Calu3 (cell line): ENCODE measurements around the gene PCBP2. TPM values are rescaled to one million over a fixed set of nuclear protein-coding genes. Genes with fewer than 3 reads are reported as not detected.

Experiments used
- BruUV-seq: library from RNA; stranded (reverse); fragments of 400-500 nt; replicated peaks from 2 replicates; lab custom pipeline; 2021; lab: Mats Ljungman, UMichigan
- CTCF ChIA-PET: fragments of 300-600 bp; sonication (Branson Sonifier 250); formaldehyde crosslinking; loops from one replicate; lab custom pipeline; 2022; ENCODE audit warnings: antibody characterized with exemption; lab: Charles Lee
- DNase-seq: peaks from one replicate; pipeline ENCODE4 v3.0.0; 2022
- H3K27ac Mint-ChIP-seq: one replicate; pipeline ENCODE4 v1.8.0; 2022; ENCODE audit warnings: mixed read lengths; ENCODE audit not compliant: unreplicated experiment
- H3K27me3 Mint-ChIP-seq: one replicate; pipeline ENCODE4 v1.8.0; 2022; ENCODE audit warnings: mixed read lengths; ENCODE audit not compliant: unreplicated experiment
- H3K36me3 Mint-ChIP-seq: one replicate; pipeline ENCODE4 v1.8.0; 2022; ENCODE audit warnings: mild to moderate bottlenecking, moderate library complexity, mixed read lengths; ENCODE audit not compliant: insufficient read depth, unreplicated experiment
- H3K4me1 Mint-ChIP-seq: one replicate; pipeline ENCODE4 v1.8.0; 2022; ENCODE audit warnings: mild to moderate bottlenecking, low read depth, mixed read lengths; ENCODE audit not compliant: unreplicated experiment
- H3K4me3 Mint-ChIP-seq: one replicate; pipeline ENCODE4 v1.8.0; 2022; ENCODE audit warnings: mild to moderate bottlenecking, low read depth, moderate library complexity, mixed read lengths; ENCODE audit not compliant: unreplicated experiment
- H3K9me3 Mint-ChIP-seq: one replicate; pipeline ENCODE4 v1.8.0; 2022; ENCODE audit warnings: low read depth, mixed read lengths; ENCODE audit not compliant: unreplicated experiment
- intact Hi-C: fragments of 100-400 bp; cut with micrococcal nuclease; formaldehyde crosslinking; loops from one replicate; pipeline ENCODE4 v1.10.0; 2022; ENCODE audit not compliant: unreplicated experiment
- total RNA-seq: library from RNA; stranded (reverse); gene quantifications from 2 replicates; pipeline ENCODE4 v1.2.3, GENCODE V29; 2022
- TF ChIP-seq, protein P1 (sequence below): fragments of 200-600 bp; IDR thresholded peaks from one replicate; pipeline ENCODE4 v1.8.0; 2022; ENCODE audit warnings: antibody characterized with exemption; ENCODE audit not compliant: unreplicated experiment

Gene PCBP2
- total RNA-seq, 1 experiment from 2014 or later: 528 TPM

DNA sequence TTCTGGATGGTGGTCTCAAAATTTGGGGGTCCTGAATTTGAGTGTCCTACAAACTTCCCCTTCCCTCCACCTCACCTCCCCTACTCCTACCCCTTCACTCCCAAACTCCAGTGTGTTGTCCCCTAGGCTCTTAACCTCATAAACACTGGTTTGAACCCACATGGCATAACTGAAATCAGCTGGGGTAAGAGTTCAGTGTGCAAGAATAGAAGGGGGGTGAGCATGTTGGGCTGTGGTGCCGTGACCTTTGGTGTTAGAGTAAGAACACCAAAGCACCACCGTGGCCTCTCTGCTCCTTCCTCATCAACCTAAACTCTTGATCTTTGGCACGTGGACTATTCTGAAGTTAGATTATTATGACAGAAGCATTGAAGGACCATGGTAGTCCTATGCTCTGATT is 11.0 kb downstream of the PCBP2 start:
- no peak for DNase-seq
- no peak overlapping the region for H3K27ac Mint-ChIP-seq
- no peaks in the 10 kb centered on the region for H3K27me3 Mint-ChIP-seq
- H3K4me3 Mint-ChIP-seq: no peak overlapping the region
- TF ChIP-seq, protein P1, sequence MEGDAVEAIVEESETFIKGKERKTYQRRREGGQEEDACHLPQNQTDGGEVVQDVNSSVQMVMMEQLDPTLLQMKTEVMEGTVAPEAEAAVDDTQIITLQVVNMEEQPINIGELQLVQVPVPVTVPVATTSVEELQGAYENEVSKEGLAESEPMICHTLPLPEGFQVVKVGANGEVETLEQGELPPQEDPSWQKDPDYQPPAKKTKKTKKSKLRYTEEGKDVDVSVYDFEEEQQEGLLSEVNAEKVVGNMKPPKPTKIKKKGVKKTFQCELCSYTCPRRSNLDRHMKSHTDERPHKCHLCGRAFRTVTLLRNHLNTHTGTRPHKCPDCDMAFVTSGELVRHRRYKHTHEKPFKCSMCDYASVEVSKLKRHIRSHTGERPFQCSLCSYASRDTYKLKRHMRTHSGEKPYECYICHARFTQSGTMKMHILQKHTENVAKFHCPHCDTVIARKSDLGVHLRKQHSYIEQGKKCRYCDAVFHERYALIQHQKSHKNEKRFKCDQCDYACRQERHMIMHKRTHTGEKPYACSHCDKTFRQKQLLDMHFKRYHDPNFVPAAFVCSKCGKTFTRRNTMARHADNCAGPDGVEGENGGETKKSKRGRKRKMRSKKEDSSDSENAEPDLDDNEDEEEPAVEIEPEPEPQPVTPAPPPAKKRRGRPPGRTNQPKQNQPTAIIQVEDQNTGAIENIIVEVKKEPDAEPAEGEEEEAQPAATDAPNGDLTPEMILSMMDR: no peak
- no peaks in the 10 kb centered on the region for H3K9me3 Mint-ChIP-seq
- intact Hi-C loops: no loop called here
- no TSS peak for BruUV-seq
- peaks cover 92% of the 10 kb centered on the region for H3K36me3 Mint-ChIP-seq
- CTCF ChIA-PET: no interaction called here
- peaks cover 8% of the 10 kb centered on the region for H3K4me1 Mint-ChIP-seq

DNA sequence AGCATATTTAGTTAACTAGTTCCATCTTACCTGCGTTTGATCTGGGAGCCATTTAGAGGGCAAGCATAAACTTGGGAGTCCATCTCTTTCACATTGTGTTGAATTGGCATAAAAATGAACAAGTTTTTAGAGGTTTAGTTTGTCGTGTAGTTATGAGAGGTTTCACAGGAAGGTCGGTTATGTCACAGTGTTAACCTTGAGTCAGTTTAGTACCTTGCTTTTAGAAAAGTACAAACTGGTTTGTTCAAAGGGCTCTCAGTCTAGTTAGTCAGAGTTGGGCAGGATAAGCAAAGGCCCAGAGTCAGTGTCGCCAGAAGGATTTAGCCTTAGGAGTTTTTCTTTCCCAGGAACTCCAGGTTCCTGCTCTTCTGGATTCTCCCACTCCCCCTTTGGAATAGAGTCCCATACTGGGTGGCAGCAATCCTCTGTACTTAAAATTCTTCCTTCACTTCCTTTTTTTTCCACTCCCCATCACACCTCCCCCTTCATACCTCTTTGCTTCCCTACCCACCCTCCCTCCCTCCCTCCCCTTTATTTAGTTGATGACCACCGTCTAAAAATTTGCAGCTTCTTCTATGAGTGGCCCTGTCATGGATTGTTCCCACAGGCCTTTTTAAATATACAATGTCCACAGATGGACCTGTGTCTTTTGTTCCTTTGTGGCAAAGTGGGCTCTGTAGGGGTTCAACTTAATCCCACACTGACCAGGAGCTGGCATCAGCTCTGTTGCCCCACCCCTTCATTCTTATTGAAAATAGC is 12.1 kb downstream of the PCBP2 start:
- no peak for DNase-seq
- Mint-ChIP-seq H3K4me1 (peaks cover 8% of the 10 kb centered on the region), H3K4me3 (no peak overlapping the region), H3K27ac (no peak overlapping the region), H3K36me3 (peaks cover 92% of the 10 kb centered on the region), H3K27me3 (no peaks in the 10 kb centered on the region), H3K9me3 (no peaks in the 10 kb centered on the region)
- intact Hi-C loops: no loop called here
- TF ChIP-seq, protein P1: no peak
- CTCF ChIA-PET: no interaction called here
- BruUV-seq: no TSS peak

DNA sequence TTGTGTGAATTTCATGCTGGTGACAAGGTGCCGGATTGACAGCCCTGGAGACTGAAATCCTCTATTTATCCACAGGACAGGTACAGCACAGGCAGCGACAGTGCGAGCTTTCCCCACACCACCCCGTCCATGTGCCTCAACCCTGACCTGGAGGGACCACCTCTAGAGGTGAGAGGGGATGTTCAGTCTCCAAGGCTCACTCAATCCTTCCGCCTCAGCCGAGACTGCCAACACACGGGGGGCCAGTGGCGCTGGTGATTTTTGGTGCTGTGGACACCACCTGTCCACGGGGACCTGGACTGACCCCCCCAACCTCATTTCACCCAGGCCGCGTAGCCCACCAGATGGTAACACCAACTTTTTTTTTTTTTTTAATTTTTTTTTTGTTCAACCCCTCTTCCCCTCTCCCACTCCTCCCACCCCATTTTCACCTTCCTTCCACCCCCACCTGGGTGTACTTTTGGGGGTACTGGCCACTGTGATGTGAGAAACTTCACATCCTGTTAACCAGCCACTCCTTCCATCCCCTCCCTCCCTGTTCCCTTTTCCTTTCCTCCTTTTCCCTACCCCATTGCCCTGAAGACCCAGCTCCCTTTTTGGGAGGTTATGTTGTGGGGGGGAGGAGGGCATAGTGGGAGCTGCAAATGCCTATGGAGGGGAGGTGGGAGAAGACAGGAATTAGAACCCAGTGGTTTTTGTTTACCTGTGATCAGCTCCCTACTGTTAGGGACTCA is 12.9 kb downstream of the PCBP2 start:
- CTCF ChIA-PET: interaction anchor here (0.7 kb wide), 1 partner anchor 40 kb away, joined by 11 read pairs; no protein-coding TSS in a partner anchor
- Mint-ChIP-seq H3K9me3 (no peaks in the 10 kb centered on the region), H3K4me3 (no peak overlapping the region), H3K4me1 (peaks cover 8% of the 10 kb centered on the region), H3K27me3 (no peaks in the 10 kb centered on the region), H3K36me3 (peaks cover 92% of the 10 kb centered on the region), H3K27ac (no peak overlapping the region)
- DNase-seq: no peak
- TF ChIP-seq, protein P1: no peak
- BruUV-seq: no TSS peak
- intact Hi-C loops: no loop called here

DNA sequence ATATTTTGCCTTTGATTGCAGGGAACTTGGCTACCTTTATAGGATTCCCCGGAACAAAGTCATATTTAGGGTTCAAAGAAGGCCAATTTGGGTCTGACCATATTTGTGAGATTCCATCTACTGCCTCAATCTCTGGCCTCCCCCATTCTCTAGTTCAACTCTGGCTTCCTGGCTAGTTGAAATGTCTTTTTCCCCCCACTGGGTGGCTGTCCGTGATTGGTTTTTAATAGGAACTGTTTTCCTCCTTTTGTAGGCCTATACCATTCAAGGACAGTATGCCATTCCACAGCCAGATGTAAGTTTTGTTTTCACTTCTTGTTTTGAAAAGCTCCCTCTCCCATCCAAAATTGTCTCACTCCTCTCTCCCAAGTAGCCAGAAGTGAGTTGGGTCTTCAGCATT is 13.8 kb downstream of the PCBP2 start:
- CTCF ChIA-PET: no interaction called here

More for the DNA sequence above, 13.8 kb downstream of the PCBP2 start:
- peaks cover 3% of the 10 kb centered on the region for H3K4me1 Mint-ChIP-seq
- no TSS peak for BruUV-seq
- no peaks in the 10 kb centered on the region for H3K9me3 Mint-ChIP-seq
- H3K27me3 Mint-ChIP-seq: no peaks in the 10 kb centered on the region
- TF ChIP-seq, protein P1: no peak
- no peak for DNase-seq
- intact Hi-C loops: no loop called here
- no peak overlapping the region for H3K27ac Mint-ChIP-seq
- no peak overlapping the region for H3K4me3 Mint-ChIP-seq
- H3K36me3 Mint-ChIP-seq: peaks cover 91% of the 10 kb centered on the region
